GM19328 (cell line): ENCODE data around the gene USP17L27.
"Not testable (repeated sequence)": the region's sequence is repeated elsewhere in the genome, so short reads cannot be mapped to it uniquely, and the experiment has no call there.

Source experiments
- ATAC-seq: cut with Tn5 transposase; IDR thresholded peaks from one replicate; pipeline ENCODE4 v1.9.1; 2021; ENCODE audit warnings: mild to moderate bottlenecking, moderate library complexity; ENCODE audit not compliant: unreplicated experiment

Gene USP17L27

DNA sequence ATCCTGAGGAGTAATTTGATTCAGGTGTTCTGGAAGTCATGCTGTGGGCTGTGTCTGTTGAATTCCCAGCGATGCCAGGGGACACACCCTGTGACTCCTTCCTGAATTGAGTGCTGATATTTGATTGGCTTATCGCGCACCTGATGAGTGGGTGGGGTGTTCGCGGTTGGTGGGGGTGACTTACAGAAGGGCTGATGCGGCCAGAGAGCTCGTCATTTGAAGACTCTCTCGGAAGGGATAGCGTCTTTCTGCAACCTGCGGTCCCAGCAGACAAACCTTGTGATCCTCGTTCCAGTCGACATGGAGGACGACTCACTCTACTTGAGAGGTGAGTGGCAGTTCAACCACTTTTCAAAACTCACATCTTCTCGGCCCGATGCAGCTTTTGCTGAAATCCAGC lies at the start of gene USP17L27:
TSS of gene USP17L27 (plus strand) at position 301 of the 400 bp plus-strand sequence. CDS start at position 301, 0 bp downstream.
- not testable (repeated sequence) for ATAC-seq

DNA sequence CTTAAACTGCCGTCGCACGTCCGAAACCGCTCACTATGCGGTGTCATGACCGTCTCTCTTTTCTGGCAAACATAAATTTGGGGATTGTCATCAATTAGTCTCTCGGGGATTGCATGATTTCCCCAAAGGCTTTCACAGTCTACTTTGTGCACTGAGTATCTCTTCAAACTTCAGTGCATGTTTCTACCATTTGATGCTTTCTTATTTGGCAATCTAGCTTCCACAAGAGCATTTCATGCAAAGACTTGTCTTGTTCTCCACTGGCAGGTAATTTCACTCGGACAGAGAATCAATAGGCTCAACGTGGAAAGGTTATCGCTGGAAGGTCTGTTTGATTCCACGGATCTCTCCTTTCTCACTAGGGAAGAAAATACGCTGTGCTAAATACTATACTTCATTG lies 19.8 kb upstream of the USP17L27 start:
- not testable (repeated sequence) for ATAC-seq

GRCh38 chr4:9324865-9325264 lies 19.1 kb upstream of the USP17L27 start, which contains the start of gene USP17L24:
Gene USP17L24 (plus strand): TSS chr4:9325165. CDS start chr4:9325165, 0 bp downstream.
- ATAC-seq: not testable (repeated sequence)

- ATAC-seq: not testable (repeated sequence)
Measured at GRCh38 chr4:9329611-9330010, 14.3 kb upstream of the USP17L27 start, which contains the start of gene USP17L25. Gene USP17L25 (plus strand): TSS chr4:9329911. CDS start chr4:9329911, 0 bp downstream.

GRCh38 chr4:9334358-9334757 lies 9.6 kb upstream of the USP17L27 start, which contains the start of gene USP17L26:
Gene USP17L26 (plus strand): TSS chr4:9334658. CDS start chr4:9334658, 0 bp downstream.
- not testable (repeated sequence) for ATAC-seq

DNA sequence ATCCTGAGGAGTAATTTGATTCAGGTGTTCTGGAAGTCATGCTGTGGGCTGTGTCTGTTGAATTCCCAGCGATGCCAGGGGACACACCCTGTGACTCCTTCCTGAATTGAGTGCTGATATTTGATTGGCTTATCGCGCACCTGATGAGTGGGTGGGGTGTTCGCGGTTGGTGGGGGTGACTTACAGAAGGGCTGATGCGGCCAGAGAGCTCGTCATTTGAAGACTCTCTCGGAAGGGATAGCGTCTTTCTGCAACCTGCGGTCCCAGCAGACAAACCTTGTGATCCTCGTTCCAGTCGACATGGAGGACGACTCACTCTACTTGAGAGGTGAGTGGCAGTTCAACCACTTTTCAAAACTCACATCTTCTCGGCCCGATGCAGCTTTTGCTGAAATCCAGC lies 4.8 kb upstream of the USP17L27 start, which contains the start of gene USP17L5:
TSS of gene USP17L5 (plus strand) at position 301 of the 400 bp plus-strand sequence. CDS start at position 301, 0 bp downstream.
- not testable (repeated sequence) for ATAC-seq

DNA sequence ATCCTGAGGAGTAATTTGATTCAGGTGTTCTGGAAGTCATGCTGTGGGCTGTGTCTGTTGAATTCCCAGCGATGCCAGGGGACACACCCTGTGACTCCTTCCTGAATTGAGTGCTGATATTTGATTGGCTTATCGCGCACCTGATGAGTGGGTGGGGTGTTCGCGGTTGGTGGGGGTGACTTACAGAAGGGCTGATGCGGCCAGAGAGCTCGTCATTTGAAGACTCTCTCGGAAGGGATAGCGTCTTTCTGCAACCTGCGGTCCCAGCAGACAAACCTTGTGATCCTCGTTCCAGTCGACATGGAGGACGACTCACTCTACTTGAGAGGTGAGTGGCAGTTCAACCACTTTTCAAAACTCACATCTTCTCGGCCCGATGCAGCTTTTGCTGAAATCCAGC lies 4.6 kb downstream of the USP17L27 start, which contains the start of gene USP17L28:
TSS of gene USP17L28 (plus strand) at position 301 of the 400 bp plus-strand sequence. CDS start at position 301, 0 bp downstream.
- not testable (repeated sequence) for ATAC-seq

DNA sequence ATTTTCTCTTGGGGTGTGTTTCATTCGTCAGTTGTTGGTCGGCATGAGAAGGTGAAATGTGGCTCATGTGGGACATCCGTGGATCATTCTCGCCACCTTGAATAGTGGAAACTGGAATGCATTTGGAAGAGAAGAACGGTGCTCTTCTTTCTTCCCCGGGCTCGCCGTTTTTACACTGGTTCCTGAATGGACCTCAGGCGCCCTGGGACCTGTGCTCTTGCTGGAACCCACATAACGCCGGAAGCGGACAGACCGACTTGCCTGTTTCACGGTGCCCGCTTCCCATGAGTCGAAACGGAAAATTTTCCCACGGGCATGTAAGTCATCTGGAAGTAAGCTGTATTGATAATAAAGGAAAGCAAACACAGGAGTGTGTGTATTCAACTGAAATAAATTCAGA lies 6.9 kb downstream of the USP17L27 start:
- not testable (repeated sequence) for ATAC-seq

- ATAC-seq: not testable (repeated sequence)
Measured at GRCh38 chr4:9353338-9353737, 9.4 kb downstream of the USP17L27 start, which contains the start of gene USP17L29. Gene USP17L29 (plus strand): TSS chr4:9353638. CDS start chr4:9353638, 0 bp downstream.

DNA sequence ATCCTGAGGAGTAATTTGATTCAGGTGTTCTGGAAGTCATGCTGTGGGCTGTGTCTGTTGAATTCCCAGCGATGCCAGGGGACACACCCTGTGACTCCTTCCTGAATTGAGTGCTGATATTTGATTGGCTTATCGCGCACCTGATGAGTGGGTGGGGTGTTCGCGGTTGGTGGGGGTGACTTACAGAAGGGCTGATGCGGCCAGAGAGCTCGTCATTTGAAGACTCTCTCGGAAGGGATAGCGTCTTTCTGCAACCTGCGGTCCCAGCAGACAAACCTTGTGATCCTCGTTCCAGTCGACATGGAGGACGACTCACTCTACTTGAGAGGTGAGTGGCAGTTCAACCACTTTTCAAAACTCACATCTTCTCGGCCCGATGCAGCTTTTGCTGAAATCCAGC lies 18.9 kb downstream of the USP17L27 start, which contains the start of gene USP17L30:
TSS of gene USP17L30 (plus strand) at position 301 of the 400 bp plus-strand sequence. CDS start at position 301, 0 bp downstream.
- not testable (repeated sequence) for ATAC-seq

- not testable (repeated sequence) for ATAC-seq
Measured at GRCh38 chr4:9379881-9380280, 35.9 kb downstream of the USP17L27 start.

DNA sequence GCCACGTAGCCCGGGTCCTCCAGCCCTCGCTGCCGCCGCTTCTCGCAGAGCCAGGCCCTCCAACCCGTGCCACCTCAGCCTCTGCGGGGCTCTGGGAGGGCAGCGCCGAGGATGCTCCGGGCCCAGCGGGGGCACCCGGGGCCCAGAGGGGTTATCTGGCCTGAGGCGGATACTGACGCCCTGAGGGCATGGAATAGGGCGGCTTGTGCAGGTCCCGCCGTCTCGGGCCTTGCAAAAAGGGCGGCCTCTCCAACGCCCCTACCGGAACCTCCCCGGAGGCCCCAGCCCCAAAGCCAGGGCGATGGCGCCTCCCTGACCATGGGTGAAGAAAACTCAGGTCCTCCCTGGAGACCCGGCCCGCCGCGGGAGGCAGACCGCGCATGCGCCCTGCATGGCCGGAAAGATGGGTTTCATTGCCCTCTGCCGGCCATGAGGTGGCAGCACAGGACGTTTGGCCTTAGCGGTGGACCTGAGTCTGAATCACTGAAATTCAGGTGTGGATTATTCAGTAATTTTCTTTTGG lies 37.1 kb downstream of the USP17L27 start:
- not testable (repeated sequence) for ATAC-seq

GRCh38 chr4:9384126-9384525 lies 40.2 kb downstream of the USP17L27 start:
- ATAC-seq: no peak

DNA sequence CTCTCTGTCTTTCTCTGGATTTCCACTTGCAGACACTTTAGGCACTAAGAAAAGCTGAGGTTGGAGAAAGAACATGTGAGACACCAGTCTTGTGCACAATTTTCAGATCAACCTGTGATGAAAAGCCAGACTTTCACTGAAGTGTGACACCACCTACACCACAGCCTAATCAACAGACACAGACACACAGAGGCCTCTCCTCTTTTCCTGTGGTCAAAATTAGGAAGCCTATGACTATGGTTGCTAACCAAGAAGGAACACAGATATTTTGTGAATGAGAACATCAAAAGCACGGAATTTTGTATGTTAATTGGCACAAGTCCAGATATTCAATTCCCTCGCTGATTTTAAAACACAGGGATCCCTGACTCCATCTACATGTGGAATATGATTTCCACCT lies 45.1 kb downstream of the USP17L27 start:
- ATAC-seq: not testable (repeated sequence)
